ENCODE results near the gene BTD.
"Not testable (repeated sequence)": the region's sequence is repeated elsewhere in the genome, so short reads cannot be mapped to it uniquely, and the experiment has no call there.

Gene BTD

DNA sequence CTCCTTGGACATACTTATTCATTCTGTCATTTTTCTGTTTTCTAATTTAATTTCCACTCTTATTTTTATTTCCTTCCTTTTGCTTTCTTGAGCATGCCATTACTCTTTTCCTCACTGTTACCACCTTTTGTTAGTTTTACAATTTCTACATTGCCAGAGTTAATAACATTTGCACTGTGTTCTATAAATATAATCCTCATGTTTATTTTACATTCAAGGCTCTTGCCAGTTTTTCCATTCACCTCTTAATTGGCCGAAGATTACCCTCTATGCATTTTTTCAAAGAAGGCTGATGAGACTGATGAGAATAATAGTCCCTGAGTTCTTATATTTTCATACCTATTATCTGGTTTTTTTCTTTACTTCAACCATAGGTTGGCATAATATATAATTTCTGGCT, 10.5 kb downstream of the BTD start:
- H3F3A ChIP-seq (ENCODE audit: control insufficient read depth, insufficient read depth) = no peaks in the 10 kb centered on the region
- no peak overlapping the region for H3K4me2 ChIP-seq (ENCODE audit: low read length)
- no peak for TF ChIP-seq EZH2phosphoT487 (IDR thresholded peaks at IDR 0.05; ENCODE audit: borderline replicate concordance, low read length)
- no peaks in the 10 kb centered on the region for H3K4me1 ChIP-seq (ENCODE audit: control insufficient read depth, low read length)
- H3K79me2 ChIP-seq (ENCODE audit: control insufficient read depth, low read length) = no peaks in the 10 kb centered on the region
- H3K4me3 ChIP-seq (ENCODE audit: low read length) = no peak overlapping the region
- H3K9me3 ChIP-seq (ENCODE audit: control insufficient read depth, insufficient read depth, low read length) = no peaks in the 10 kb centered on the region
- no peak overlapping the region for H3K27ac ChIP-seq (ENCODE audit: low read depth, low read length)
- no peaks in the 10 kb centered on the region for H4K20me1 ChIP-seq (ENCODE audit: control insufficient read depth, insufficient read depth, low read depth, low read length)
- no peaks in the 10 kb centered on the region for H3K36me3 ChIP-seq (ENCODE audit: control insufficient read depth, low read length)
- H3K9me2 ChIP-seq (replicated peaks; ENCODE audit: control insufficient read depth, low read length) = no peaks in the 10 kb centered on the region
- no peaks in the 10 kb centered on the region for H3K27me3 ChIP-seq (ENCODE audit: control insufficient read depth, low read length)

GRCh38 chr3:15614958-15615357, 13.4 kb downstream of the BTD start:
- TF ChIP-seq EZH2phosphoT487 (IDR thresholded peaks at IDR 0.05; ENCODE audit: borderline replicate concordance, low read length) (no peak), CTCF (IDR thresholded peaks at IDR 0.05; ENCODE audit: low read depth, low read length, poor library complexity, severe bottlenecking) (no peak)
- no peak overlapping the region for H3K27ac ChIP-seq (ENCODE audit: low read depth, low read length)

GRCh38 chr3:15616053-15616452, 14.5 kb downstream of the BTD start:
- H3K79me2 ChIP-seq (ENCODE audit: control insufficient read depth, low read length) = no peaks in the 10 kb centered on the region
- no peaks in the 10 kb centered on the region for H3K4me1 ChIP-seq (ENCODE audit: control insufficient read depth, low read length)
- H3K4me3 ChIP-seq (ENCODE audit: low read length) = no peak overlapping the region
- TF ChIP-seq EZH2phosphoT487 (IDR thresholded peaks at IDR 0.05; ENCODE audit: borderline replicate concordance, low read length) (no peak), CTCF (IDR thresholded peaks at IDR 0.05; ENCODE audit: low read depth, low read length, poor library complexity, severe bottlenecking) (no peak)
- no peaks in the 10 kb centered on the region for H4K20me1 ChIP-seq (ENCODE audit: control insufficient read depth, insufficient read depth, low read depth, low read length)
- H3K4me2 ChIP-seq (ENCODE audit: low read length) = no peak overlapping the region
- peaks cover 6% of the 10 kb centered on the region; the same call in 1 of the 2 replicates for H3K9me3 ChIP-seq (ENCODE audit: control insufficient read depth, insufficient read depth, low read length)
- H3F3A ChIP-seq (ENCODE audit: control insufficient read depth, insufficient read depth) = no peaks in the 10 kb centered on the region
- H3K27ac ChIP-seq (ENCODE audit: low read depth, low read length) = no peak overlapping the region
- no peaks in the 10 kb centered on the region for H3K36me3 ChIP-seq (ENCODE audit: control insufficient read depth, low read length)
- H3K9me2 ChIP-seq (replicated peaks; ENCODE audit: control insufficient read depth, low read length) = no peaks in the 10 kb centered on the region
- no peaks in the 10 kb centered on the region for H3K27me3 ChIP-seq (ENCODE audit: control insufficient read depth, low read length)

More at GRCh38 chr3:15614958-15615357, 13.4 kb downstream of the BTD start:
- Histone ChIP-seq H3K36me3 (ENCODE audit: control insufficient read depth, low read length) (no peaks in the 10 kb centered on the region), H3K4me3 (ENCODE audit: low read length) (no peak overlapping the region), H3K27me3 (ENCODE audit: control insufficient read depth, low read length) (no peaks in the 10 kb centered on the region), H3F3A (ENCODE audit: control insufficient read depth, insufficient read depth) (no peaks in the 10 kb centered on the region), H4K20me1 (ENCODE audit: control insufficient read depth, insufficient read depth, low read depth, low read length) (no peaks in the 10 kb centered on the region), H3K9me2 (replicated peaks; ENCODE audit: control insufficient read depth, low read length) (no peaks in the 10 kb centered on the region), H3K9me3 (ENCODE audit: control insufficient read depth, insufficient read depth, low read length) (peaks cover 2% of the 10 kb centered on the region; the same call in 1 of the 2 replicates), H3K79me2 (ENCODE audit: control insufficient read depth, low read length) (no peaks in the 10 kb centered on the region), H3K4me1 (ENCODE audit: control insufficient read depth, low read length) (no peaks in the 10 kb centered on the region), H3K4me2 (ENCODE audit: low read length) (no peak overlapping the region)

DNA sequence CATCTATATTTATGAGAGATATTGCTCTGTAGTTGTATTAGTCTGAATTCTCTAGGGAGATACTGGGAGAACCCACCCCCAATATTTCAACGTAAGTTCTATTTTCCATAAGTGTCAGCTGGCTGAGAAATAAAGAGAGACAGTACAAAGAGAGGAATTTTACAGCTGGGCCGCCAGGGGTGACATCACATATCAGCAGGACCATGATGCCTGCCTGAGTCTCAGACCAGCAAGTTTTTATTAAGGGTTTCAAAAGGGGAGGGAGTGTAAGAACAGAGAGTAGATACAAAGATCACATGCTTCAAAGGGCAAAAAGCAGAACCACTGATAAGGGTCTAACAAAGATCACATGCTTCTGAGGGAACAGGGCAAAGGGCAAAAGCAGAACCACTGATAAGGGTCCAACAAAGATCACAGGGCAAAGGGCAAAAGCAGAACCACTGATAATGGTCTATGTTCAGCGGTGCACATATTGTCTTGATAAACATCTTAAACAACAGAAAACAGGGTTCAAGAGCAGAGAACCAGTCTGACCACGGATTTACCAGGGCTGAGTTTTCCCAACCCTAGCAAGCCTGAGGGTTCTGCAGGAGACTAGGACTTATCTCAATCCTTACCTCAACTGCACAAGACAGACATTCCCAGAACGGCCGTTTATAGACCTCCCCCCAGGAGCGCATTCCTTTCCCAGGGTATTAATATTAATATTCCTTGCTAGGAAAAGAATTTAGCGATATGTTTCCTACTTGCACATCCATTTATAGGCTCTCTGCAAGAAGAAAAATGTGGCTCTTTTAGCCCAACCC, 18.3 kb downstream of the BTD start:
- not testable (repeated sequence) for H3K4me2 ChIP-seq (ENCODE audit: low read length); H3K27me3 ChIP-seq (ENCODE audit: control insufficient read depth, low read length); H3F3A ChIP-seq (ENCODE audit: control insufficient read depth, insufficient read depth); H3K9me2 ChIP-seq (replicated peaks; ENCODE audit: control insufficient read depth, low read length); H3K4me1 ChIP-seq (ENCODE audit: control insufficient read depth, low read length); H3K36me3 ChIP-seq (ENCODE audit: control insufficient read depth, low read length); H3K9me3 ChIP-seq (ENCODE audit: control insufficient read depth, insufficient read depth, low read length); H4K20me1 ChIP-seq (ENCODE audit: control insufficient read depth, insufficient read depth, low read depth, low read length); H3K27ac ChIP-seq (ENCODE audit: low read depth, low read length); H3K79me2 ChIP-seq (ENCODE audit: control insufficient read depth, low read length); H3K4me3 ChIP-seq (ENCODE audit: low read length)

Measured in DOHH2 (cell line).